A549 treated with AZD9567 at 1 μM for 4 hours (cell line): ENCODE measurements around the gene NDUFS2. TPM values are rescaled to one million over a fixed set of nuclear protein-coding genes. Genes with fewer than 3 reads are reported as not detected.

Experiments
- total RNA-seq: library from RNA; stranded (reverse); fragments of 200-300 nt; extraction: Qiagen RNA extraction; gene quantifications from 5 replicates; pipeline ENCODE4 v1.2.3, GENCODE V29; 2022; ENCODE audit not compliant: insufficient read depth

Gene NDUFS2
- 76.0 to 87.5 TPM (median 80.1 TPM) in 5 replicates for total RNA-seq

DNA sequence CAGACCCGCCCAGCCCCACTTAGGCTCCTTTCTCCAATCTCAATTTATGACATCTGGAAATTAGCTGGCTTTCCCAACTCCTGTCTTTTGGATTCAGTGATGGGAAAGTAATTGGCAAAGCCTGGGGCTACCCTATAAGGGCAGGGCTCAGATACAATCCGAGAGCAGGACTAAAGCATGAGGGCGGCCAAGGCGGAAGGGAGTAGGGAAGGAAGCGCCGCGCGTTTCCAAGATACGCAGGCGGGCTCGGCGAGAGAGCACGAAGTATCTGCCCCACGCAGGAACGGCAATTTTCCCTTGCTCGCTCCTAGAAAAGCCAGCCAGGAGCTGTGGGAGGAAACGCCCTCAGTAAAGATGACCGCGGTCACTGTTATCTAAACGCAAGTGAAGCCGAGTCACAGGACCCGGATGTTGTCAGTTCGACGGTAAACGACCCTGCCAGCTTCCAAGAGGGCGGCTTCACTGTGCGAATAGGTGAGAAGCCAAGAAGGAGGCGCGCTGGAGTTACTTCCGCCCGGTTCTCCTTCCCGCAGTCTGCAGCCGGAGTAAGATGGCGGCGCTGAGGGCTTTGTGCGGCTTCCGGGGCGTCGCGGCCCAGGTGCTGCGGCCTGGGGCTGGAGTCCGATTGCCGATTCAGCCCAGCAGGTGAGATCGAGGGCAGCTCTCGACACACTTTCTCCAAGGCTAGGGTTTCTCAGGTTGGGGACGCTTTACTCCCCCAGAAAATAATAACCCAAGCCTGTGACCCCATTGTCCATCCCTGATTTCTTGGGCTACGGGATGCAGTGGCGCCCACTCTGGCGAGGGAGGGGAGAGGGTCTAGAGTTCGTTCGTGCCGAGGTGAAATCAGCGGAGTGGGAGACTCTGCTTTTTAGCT lies at the start of gene NDUFS2:
Gene NDUFS2, plus strand, starts transcription at position 532 of the 877 bp plus-strand sequence. Its CDS starts 19 bp downstream, at position 551.

DNA sequence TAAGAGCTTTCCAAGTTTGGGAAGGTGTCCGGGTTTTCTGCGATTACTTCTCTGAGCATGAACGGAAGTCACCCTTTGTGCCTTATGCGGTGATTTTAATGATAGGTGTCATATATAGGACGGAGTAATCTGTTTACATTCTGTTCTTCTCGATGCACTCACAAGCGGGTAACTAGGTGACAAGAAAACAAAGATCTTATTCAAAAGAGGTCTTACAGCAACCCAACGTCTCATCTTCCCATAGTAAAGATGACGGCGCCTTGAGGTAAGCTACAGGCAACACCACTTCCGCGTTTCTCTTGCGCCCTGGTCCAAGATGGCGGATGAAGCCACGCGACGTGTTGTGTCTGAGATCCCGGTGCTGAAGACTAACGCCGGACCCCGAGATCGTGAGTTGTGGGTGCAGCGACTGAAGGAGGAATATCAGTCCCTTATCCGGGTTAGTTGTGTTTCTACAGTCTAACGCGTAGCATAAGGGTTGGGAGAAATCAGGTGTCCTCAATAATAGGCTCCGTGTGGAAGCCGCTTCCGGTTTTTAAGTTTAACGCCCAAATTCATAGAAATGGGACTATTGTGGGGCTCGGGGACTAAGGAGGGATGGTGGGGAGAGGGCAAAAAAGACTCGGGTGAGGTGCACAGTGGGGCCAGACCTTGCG lies 48.4 kb upstream of the NDUFS2 start, which contains the start of gene UFC1:
Gene UFC1, plus strand, starts transcription at position 297 of the 656 bp plus-strand sequence. Its CDS starts 20 bp downstream, at position 317.

DNA sequence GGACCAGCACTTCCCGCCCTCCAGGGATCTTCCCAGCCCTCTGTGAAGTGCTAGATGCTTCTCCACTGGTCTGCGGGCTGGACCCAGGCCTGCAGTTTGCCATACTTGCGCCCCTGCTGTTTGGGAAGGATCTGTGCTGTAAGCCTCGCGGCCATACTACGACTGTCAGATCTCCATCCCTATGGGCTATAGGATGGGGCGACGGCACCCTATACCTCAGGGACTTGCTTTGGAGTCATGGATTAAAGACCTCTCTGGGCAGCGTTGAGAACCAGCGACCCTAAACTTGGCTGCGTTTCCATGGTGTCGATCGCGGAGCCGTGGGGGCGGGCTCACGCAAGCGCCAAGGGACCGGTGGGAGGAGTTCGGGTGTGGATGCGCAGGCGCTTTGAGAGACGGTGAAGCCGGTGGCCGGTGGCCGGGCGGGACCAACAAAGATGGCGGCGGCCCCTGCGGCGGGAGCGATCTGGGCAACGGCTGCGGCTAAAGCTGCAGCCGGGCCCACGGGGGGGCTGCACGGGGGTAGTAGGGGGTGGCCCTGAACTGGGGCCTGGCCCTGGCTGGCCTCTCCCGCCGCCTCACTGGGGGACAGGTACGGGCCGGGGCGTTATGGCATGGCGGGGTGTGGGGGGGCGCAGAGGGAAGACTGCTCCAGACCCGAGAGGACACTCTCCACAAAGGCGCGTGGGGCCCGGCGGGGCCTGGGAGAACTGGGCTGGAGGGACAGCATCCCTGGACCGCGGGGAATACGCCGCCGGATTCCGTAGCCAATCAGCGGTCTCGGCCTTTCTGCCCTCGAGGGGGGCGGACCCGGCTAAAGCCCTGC lies 42.9 kb upstream of the NDUFS2 start, which contains the start of gene USP21:
Gene USP21, plus strand, starts transcription at position 414 of the 826 bp plus-strand sequence. CDS start 1,141 bp downstream, outside the sequence.

GRCh38 chr1:161165742-161166668 lies 36.2 kb upstream of the NDUFS2 start, which contains the start of gene PPOX:
PPOX (plus strand) TSS chr1:161166426; CDS start chr1:161166848, 422 bp downstream.

DNA sequence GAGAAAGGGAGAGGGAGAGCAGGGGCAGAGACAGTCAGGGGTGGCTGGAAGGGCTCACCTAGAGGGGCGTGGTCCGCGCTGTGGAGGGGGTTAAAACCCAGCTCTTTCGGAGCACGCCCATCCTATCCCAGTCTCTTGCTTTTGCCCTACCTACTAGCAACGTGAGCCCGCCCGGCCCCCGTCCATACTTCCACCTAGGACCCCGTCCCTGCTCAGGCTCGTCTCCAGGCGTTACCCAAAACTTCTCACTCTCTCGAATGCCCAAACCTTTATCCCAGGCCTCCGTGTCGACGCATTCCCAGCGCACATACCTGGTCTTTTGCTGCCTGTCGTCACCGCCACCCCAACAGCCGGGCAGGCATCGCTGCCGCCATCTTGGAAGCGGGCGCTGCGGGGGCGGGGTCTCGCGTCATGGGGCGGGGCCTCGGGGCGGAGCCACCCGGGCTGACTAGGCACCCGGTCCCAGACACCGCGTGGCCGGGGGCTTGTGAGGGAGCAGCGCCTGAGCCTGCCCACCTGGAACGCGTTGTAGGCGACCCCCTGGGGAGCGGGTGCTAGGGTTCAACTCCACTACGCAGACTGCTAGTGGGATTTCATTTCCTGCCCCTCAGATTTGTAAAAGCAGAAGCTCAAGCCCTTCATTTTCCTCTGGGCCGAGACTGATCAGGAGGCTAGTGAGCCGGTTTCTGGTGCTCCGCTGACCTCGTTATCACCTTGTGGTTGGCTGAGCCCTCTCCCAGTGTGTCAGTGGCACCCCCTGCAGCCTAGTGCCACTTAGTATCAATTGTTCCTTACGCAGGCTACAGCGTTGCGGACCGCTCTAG lies 24.8 kb upstream of the NDUFS2 start, which contains the start of gene B4GALT3:
Gene B4GALT3, minus strand, starts transcription at position 396 of the 824 bp plus-strand sequence. CDS start 1,447 bp downstream, outside the sequence.

GRCh38 chr1:161198897-161199431 lies 3.2 kb upstream of the NDUFS2 start, which contains the start of gene ADAMTS4:
ADAMTS4 (minus strand) TSS chr1:161199054; CDS start chr1:161198627, 427 bp downstream.

DNA sequence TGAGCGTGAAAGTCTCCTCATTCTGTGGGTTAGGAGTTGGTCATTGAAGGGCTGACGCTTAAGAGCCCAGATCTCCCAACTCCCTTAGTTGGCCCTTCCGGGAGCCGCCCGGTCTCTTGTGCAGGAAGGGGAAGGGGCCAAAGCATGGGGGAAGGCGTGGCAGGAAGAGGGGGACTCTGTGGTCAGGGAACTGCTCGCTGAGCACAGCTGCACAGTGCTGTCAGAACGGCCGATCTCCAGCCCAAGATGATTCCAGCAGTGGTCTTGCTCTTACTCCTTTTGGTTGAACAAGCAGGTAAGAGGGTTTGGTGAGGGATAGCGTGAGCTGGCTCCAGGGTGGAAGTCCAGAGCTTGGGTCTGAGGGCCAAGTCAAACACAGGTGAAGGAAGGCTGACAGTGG lies 12.9 kb downstream of the NDUFS2 start, which contains the start of gene FCER1G:
Gene FCER1G, plus strand, starts transcription at position 220 of the 400 bp plus-strand sequence. Its CDS starts 27 bp downstream, at position 247.

DNA sequence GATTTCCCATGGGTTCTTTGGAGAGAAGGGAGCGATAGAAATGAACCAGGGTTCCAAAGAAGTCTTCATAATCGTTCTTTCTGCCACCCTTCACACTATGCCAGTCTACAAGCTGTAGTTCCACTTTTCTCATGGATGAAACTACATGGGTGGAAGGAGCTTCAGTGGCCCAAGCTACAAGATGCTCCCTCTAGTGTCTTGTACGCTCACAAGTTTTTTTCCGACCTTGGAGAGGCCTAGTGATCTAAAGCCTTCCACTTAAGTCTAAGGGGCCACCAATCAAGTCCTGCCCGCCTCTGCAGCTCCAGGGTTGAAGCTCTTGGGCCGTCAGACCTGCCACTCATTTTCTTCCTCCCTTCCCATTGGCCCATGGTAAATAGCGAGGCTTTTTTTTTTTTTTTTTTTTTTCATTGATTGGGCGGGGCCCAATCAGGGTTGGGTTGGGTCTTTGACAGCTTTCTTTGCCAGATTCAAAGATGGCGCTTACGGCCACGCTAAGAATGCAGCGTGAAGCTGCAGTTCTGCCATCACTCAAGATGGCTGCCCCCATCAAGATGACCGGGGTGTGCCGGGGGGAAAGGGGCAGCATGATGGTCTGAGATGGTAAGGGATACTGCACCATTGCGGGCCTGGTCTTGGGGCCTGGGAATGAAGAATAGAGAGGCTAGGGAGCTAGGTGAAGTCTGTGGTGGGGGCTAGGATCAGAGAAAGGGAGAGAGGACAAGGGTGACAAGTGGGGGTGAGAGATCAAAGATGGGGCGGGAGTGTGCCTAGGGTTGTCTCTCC lies 23.6 kb downstream of the NDUFS2 start, which contains the start of gene TOMM40L:
Gene TOMM40L, plus strand, starts transcription at position 527 of the 786 bp plus-strand sequence. CDS start 430 bp downstream, outside the sequence.

GRCh38 chr1:161238039-161238473 lies 35.9 kb downstream of the NDUFS2 start, which contains the start of gene NR1I3:
NR1I3 (minus strand) TSS chr1:161238203; CDS start chr1:161236565, 1,638 bp downstream.

GRCh38 chr1:161258439-161259344 lies 56.5 kb downstream of the NDUFS2 start, which contains the start of gene PCP4L1:
PCP4L1 (plus strand) TSS chr1:161258745; CDS start chr1:161258975, 230 bp downstream.

Other genes with a start within 250 kb of the NDUFS2 start
- gene ITLN2, start 247.6 kb upstream of the NDUFS2 start, total RNA-seq, result 0.21 to 0.57 TPM (median 0.42 TPM) in 4 of 5 replicates, not detected in the other
- gene F11R, start 181.2 kb upstream of the NDUFS2 start, total RNA-seq, result 42.6 to 53.0 TPM (median 51.4 TPM) in 5 replicates
- 0.21 to 0.50 TPM (median 0.36 TPM) in 4 of 5 replicates, not detected in the other for gene TSTD1, start 163.4 kb upstream of the NDUFS2 start, total RNA-seq
- gene USF1, start 156.4 kb upstream of the NDUFS2 start, total RNA-seq, result 44.7 to 50.9 TPM (median 49.1 TPM) in 5 replicates
- gene ARHGAP30, start 132.5 kb upstream of the NDUFS2 start, total RNA-seq, result 0.05 to 0.11 TPM (median 0.09 TPM) in 4 of 5 replicates, not detected in the other
- gene NECTIN4, start 112.8 kb upstream of the NDUFS2 start, total RNA-seq, result 0.82 to 1.6 TPM (median 1.5 TPM) in 5 replicates
- 1.3 to 3.0 TPM (median 1.7 TPM) in 4 of 5 replicates, not detected in the other for gene KLHDC9, start 104.0 kb upstream of the NDUFS2 start, total RNA-seq
- 104 to 114 TPM (median 107 TPM) in 5 replicates for gene PFDN2, start 84.3 kb upstream of the NDUFS2 start, total RNA-seq
- gene NIT1, start 84.3 kb upstream of the NDUFS2 start, total RNA-seq, result 19.5 to 32.3 TPM (median 30.3 TPM) in 5 replicates
- 26.9 to 31.1 TPM (median 29.9 TPM) in 5 replicates for gene DEDD, start 69.7 kb upstream of the NDUFS2 start, total RNA-seq
- gene UFC1, start 48.4 kb upstream of the NDUFS2 start, total RNA-seq, result 83.6 to 117 TPM (median 85.0 TPM) in 5 replicates
- 20.4 to 25.2 TPM (median 21.7 TPM) in 5 replicates for gene USP21, start 42.9 kb upstream of the NDUFS2 start, total RNA-seq
- 13.4 to 18.9 TPM (median 16.2 TPM) in 5 replicates for gene PPOX, start 35.9 kb upstream of the NDUFS2 start, total RNA-seq
- 20.0 to 28.4 TPM (median 27.3 TPM) in 5 replicates for gene B4GALT3, start 24.9 kb upstream of the NDUFS2 start, total RNA-seq
- 0.01 to 0.03 TPM in 2 of 5 replicates, not detected in the others for gene ADAMTS4, start 3.3 kb upstream of the NDUFS2 start, total RNA-seq
- gene FCER1G, start 12.9 kb downstream of the NDUFS2 start, total RNA-seq, result 0.16 to 0.32 TPM (median 0.27 TPM) in 4 of 5 replicates, not detected in the other
- gene APOA2, start 21.3 kb downstream of the NDUFS2 start, total RNA-seq, result 32.6 TPM in 1 of 5 replicates, not detected in the others
- gene TOMM40L, start 23.7 kb downstream of the NDUFS2 start, total RNA-seq, result 8.5 to 15.8 TPM (median 10.7 TPM) in 5 replicates
- 0.07 TPM in 1 of 5 replicates, not detected in the others for gene NR1I3, start 35.8 kb downstream of the NDUFS2 start, total RNA-seq
- 0.06 to 0.13 TPM in 2 of 5 replicates, not detected in the others for gene PCP4L1, start 56.4 kb downstream of the NDUFS2 start, total RNA-seq
- 0.18 to 0.26 TPM (median 0.23 TPM) in 4 of 5 replicates, not detected in the other for gene MPZ, start 107.6 kb downstream of the NDUFS2 start, total RNA-seq
- 238 to 251 TPM (median 247 TPM) in 5 replicates for gene SDHC, start 112.0 kb downstream of the NDUFS2 start, total RNA-seq
- 0.18 to 0.44 TPM (median 0.26 TPM) in 3 of 5 replicates, not detected in the others for gene CFAP126, start 165.5 kb downstream of the NDUFS2 start, total RNA-seq